ENCODE measurements around the gene GATA3.

The GATA3 gene

DNA sequence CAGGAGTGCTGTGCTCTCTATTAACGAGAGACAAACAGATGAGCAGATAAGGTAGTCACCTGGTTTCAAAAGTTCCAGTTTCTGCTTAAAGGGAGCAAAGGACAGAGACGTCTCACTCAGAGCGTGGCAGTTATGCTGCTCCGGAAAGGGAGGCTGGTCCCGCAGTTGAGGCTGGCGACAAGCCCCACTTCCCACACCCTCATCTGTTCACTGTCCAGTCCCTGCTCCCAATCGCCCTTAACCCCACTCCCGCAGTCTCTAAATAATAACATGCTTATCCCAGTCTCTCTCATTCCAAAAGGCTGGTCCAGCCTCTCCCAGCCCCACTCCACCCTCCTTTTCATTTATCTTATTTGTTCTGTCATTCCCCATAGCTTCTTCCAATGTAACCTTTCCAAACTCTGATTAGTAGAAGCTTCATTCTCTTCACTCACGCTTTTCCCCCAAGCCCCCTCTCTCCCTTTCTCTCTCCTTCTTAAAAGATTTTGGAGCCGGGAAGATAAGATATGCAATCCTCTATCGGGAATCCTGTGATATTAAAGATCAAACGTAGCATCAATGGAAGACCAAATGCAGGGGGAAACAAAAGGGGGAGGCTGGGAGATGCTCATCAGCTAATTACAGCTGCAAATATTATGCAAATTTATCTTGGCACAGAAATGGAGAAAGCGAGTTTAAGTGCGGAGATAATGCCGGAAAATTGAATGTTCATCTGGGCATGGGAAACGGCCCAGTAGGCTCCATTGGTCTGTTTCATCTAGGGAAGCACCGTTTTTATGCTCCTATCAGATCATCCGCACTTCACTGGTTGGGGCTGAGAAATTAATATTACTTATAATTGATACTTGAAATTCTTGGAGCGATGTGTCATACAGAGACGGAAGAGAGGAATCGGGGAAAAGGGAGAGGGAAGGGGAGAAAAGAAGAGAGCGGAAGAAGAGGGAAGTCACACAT lies 16.3 kb upstream of the GATA3 start:
- DNase-seq: no peak

- DNase-seq: peak; percentile 49
Observed at GRCh38 chr10:8039321-8039881, 15.1 kb upstream of the GATA3 start.

- no peak for DNase-seq
Observed at GRCh38 chr10:8040651-8041050, 13.8 kb upstream of the GATA3 start.

DNA sequence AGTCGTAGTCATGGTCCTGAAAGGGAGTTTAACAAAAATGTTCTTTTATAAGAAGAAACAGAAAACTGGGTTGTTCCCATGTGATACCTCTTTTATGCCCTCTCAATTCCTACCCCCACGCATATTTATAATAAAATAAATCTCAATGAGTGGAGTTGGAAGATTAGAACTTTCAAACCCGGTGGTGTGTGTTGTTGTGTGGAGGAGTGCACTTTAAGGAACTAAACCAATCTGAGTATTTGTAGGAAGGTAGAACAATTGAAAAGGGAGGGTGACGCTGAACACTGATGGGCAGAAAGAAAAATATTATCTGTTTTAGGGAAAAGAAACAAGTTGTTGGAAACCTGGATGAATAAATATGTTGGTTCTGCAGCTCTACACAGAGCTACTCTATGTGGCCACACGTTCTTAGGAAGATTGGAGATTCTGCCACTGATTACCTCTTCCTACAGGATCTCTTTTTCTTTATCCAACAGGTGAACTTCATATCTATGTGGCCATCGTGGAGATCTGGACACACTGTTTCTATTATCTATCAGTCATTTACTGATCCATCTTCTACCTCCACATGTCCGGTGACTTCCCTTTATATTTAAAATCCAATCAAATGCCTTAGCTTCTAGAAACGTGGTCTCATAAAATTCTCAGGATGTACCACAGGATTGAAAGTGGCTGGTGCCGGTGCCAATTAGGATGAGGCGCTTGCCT lies 13.1 kb upstream of the GATA3 start:
- DNase-seq: no peak

DNA sequence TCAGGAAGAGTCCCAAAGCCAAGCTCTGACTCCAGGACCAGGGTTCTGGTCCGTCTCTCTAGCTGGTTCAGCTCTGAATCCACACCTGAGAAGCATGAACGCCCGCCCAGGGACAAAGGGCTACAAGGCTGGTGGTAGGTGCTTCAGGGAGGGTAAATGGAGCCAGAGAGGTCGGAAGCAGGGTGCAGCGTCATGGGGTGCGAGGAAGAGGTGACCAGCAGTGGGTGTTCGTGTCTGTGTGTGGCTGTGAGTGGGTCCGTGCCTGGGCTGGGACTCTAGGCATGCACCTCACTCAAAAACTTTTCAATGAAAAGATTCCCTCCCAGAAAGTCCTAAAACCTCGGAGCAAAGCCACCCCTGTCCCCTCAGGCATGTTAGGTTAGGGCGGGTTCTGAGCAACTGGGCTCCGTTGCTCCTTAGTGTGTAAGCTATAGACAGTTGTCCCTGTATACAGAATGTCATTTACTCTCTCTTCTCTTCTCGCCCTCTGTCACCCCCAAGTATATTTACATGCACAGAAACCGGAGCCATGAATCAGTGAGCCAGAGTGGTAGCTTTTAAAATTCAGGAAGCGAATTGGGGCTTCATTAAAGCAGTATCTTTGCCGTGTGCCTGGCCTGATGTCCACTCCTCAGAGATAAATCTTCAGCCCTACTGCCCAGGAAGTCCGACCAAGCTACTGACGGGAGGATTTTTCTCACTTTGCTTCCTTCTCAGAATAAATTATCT lies 12.3 kb upstream of the GATA3 start:
- no peak for DNase-seq

GRCh38 chr10:8042721-8043568 lies 11.5 kb upstream of the GATA3 start:
- DNase-seq: no peak

DNA sequence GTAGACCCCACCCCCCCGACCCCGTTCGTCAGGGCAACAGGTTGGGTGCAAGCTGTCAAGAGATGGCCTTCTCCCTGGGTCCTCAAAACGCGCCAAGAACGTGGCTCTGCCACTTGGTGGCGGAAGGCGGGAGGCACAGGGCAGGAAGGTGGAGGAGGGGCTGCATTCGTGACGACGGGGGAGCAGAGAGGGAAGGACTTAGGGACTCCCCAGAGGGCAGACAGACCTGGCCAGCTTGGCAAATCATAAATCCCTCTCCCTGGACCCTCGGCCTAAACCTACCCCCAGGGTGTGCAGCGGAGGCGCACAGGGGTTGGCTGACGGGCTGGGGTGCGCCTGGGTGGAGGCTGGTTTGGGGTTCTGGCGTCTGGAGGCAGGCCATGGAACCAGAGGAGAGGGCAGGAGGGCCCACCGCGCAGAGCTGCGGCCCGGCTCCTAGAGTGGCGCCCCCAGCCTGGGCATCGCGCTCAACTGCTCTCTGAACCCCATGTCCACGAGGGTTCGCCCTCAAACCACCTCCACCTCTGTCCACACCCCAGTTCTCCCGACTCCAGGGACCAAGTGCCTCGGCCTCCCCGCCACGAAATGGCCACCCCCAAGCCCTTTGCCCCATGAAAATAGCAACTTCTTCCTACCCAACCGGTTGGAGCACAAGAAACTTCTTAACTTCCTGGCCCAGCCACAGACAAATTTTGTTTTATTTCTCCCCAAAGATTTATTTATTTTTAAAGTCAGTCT lies 10.8 kb upstream of the GATA3 start:
- DNase-seq: no peak

DNA sequence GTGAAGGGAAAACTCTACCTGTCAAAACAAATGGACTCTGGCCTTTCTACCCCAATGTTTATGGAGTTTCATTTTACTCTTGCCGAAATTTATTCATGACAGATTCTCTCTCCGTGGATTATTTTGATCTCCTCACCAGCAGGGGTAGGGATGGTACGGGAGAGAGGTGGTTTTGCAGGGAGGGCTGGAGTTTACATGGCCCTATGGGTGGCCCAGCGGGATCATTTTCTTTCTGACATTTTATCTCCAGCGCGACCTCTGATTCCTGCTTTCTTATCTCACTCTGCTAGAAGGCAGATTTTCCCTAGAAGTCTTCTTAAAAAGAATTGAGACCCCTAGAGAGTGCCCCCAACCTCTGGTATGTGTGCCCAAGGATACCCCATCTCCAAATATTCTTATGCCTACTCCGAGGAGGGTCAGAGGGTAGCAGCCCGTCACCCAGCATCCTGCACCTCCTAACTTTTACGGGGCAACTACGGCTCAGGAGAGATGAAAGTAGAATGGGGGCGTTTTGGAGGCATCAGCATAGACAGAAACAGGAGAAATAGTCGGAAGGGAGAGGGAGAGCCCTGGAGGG lies 10.1 kb upstream of the GATA3 start:
- no peak for DNase-seq

GRCh38 chr10:8044908-8045725 lies 9.4 kb upstream of the GATA3 start:
- DNase-seq: no peak

DNA sequence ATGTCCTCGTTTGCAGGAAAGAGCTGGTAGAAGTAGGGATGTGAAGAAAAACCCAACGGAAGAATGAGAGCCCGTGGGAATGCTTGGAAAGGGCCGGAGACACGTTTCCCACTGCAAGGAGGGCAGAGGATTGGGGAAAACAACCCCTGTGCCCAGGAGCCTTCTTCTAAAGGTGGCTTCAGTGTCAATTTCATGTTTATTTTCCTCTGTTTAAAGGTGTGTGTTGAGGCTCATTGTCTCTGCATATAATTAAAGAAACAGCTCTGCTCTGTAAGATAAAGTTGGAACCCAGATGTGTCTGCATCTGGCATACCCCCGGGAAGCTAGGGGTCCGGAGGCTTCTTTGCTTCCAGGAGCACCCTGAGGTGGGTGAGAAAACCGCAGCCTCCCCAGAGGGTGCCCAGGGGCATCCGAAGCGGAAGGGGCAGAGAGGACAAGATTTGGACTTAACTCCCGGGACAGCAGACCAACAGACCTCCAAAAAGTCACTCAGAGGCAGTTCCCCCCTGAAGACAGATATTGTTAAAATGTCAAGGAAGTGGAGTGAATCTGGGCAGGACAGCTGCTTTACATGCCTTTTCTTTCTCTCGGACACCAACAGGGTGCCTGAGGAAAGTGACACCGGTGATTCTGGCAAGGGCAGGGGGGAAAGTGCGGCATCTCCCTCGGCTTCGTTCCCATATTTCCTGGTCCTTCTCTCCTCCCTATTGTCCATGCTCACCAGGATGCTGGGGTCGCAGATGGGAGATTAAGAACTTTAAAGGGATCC lies 8.6 kb upstream of the GATA3 start:
- no peak for DNase-seq

DNA sequence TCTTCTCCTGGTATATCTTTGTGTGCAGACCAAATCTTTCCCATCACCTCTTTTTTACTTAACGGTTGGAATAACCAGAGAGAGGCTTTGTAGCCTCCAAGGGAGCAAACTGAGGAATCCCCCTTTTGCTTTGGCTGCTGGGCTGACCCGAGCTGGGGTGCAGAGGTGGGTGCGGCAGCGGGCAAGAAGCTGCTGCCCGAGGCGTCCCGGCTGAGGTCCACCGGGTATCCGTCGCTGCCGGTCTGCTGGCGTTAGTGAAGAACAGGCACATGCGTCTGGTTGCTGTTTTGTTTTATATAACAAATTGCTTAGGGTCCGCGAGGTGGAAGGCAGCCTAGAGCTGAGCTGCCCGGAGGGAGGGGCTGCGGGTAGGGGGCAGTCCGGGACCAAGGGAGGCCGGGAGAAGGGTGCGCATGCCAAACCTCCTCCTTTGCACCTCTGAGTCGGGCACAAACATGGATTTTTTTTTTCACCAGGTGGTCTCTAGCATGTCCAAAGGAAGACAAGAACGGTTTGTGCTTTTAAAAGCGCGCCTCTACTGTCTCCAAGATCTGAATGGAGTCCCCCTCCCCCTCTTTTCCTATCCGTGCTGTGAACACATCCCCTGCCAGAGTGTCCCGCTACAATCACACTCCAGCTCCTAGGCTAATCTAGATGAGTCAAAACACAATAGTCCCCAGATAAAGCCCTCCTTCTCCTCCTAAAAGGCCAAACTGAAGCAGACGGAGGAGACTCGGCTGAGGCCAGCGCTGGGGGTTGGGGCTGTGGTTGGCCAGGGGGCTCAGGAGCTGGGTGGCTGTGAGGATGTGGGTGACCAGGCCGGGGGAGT lies 6.8 kb upstream of the GATA3 start:
- no peak for DNase-seq

- DNase-seq: no peak
Observed at GRCh38 chr10:8048281-8049008, 6.0 kb upstream of the GATA3 start.

- DNase-seq: no peak
Observed at GRCh38 chr10:8049045-8049864, 5.2 kb upstream of the GATA3 start.

- DNase-seq: no peak
Observed at GRCh38 chr10:8049865-8050555, 4.5 kb upstream of the GATA3 start.

DNA sequence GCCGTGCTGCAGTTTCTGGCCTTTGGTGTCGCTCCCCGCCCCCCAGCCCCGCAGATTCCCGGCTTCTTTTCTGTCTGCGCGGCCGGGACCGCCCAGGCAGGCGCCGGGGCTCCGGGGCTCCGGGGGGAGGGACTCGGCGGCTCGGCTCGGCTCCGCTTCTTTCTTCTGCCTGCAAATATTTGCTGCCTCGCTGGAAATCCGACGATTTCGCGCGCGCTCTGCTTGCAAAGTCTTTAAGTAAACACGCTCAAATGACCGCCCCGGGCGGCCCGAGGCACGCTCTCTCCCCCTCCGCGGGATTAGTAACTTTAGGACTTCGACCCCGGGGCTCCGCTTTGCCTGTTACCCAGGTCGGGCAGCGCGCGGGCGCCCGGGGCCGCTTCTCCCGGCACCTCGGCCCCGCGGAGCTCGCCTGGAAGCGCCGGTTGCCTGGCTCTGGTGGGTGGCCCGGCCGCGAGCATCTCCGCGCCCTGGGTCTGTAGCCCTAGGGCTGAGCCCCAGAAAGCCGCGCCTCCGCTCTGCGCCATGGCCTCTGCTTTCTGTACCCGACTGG lies 3.9 kb upstream of the GATA3 start:
- DNase-seq: peak; percentile 78
